GM10248 (cell line): ENCODE results near the gene FUT9.

Experiments used
- CTCF ChIA-PET: fragments of 300-600 bp; sonication (Branson Sonifier 250); formaldehyde crosslinking; extraction: SDS; loops from one replicate; lab custom pipeline; 2021; ENCODE audit warnings: antibody characterized with exemption; lab: Yijun Ruan, JAX
- POLR2A ChIA-PET: fragments of 350-650 bp; sonication (Branson Sonifier 250); formaldehyde crosslinking; extraction: SDS; loops from one replicate; lab custom pipeline; 2020; ENCODE audit warnings: antibody characterized with exemption; lab: Yijun Ruan, JAX
- DNase-seq: peaks from one replicate; pipeline ENCODE4 v3.0.0; 2012; ENCODE audit errors: extremely low spot score
- TF ChIP-seq, protein P1 (sequence below): IDR thresholded peaks from 2 replicates; pipeline ENCODE4 v1.5.1; 2012; ENCODE audit warnings: mild to moderate bottlenecking, low read depth; ENCODE audit errors: extremely low read depth, missing control alignments, control extremely low read depth

Gene FUT9

DNA sequence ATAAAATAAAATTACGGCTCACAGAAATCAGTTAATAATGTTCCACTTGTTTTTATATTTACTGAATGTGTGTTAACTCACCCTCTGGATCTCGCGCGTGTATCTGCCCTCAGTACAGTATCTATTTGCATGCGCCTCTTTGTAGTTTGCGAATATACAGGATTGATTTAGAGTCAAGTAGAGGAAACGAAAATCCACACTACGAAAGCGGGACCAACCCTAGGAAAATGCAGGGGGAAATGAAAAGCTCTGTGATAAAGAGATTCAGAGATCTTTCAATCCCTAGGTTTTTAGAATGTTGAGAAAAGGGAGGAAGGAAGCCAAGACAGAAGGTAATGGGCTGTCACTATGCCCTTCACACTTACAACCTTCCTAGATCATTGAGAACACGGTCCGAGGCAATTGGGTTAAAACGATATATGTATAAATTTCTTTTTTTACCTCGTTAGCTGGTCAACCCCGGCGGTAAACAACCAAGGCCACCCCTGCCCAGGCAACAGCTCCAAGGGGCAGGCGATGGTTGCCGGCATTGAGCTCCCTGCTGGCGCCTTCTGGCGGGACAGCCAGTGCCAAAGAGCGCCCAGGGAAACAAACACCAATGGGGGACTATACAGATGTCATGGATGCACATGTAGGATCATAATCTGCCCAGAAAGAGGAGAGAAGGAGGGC is 792 bp upstream of the FUT9 start:
- DNase-seq: no peak
- TF ChIP-seq, protein P1, sequence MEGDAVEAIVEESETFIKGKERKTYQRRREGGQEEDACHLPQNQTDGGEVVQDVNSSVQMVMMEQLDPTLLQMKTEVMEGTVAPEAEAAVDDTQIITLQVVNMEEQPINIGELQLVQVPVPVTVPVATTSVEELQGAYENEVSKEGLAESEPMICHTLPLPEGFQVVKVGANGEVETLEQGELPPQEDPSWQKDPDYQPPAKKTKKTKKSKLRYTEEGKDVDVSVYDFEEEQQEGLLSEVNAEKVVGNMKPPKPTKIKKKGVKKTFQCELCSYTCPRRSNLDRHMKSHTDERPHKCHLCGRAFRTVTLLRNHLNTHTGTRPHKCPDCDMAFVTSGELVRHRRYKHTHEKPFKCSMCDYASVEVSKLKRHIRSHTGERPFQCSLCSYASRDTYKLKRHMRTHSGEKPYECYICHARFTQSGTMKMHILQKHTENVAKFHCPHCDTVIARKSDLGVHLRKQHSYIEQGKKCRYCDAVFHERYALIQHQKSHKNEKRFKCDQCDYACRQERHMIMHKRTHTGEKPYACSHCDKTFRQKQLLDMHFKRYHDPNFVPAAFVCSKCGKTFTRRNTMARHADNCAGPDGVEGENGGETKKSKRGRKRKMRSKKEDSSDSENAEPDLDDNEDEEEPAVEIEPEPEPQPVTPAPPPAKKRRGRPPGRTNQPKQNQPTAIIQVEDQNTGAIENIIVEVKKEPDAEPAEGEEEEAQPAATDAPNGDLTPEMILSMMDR: no peak
- POLR2A ChIA-PET: no interaction called here
- CTCF ChIA-PET: no interaction called here

DNA sequence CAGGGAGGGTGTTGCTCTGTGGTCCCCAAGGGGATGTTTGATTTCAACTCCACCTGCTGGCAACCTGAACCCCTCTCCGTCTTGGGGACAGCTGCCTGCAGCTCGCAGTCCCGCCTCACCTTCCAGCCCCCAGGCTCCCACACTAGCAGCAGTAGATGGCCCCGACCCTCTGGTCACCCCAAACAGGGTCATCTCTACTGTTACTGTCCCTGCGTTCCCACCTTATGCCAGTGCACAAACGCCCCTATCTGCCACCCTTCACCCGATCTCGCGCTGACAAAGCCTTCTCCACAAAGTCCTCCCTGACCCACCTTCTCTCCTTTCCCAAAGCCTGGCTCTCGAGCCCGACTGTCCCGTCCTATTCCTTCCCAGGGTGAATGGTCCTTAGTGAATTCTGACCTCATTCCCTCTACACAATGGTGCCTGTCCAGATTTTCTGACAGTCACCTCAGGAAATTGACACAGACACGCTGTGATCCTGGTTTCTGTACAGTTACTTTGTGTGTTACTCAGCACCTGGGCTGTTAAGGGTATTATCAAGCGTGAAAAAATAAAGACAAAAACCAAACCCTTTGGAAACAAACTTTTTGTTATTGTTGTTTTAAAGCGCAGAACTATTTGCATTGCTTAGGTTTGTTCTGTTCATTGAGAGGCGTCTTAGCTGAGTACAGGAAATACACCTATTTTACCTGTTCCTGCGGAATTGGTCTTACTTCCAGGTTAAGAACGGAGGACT is 728 bp downstream of the FUT9 start:
- POLR2A ChIA-PET: no interaction called here
- CTCF ChIA-PET: interaction anchor here (1.6 kb wide), 1 partner anchor 9 kb away, joined by 4 read pairs; no protein-coding TSS in a partner anchor
- no peak for DNase-seq

DNA sequence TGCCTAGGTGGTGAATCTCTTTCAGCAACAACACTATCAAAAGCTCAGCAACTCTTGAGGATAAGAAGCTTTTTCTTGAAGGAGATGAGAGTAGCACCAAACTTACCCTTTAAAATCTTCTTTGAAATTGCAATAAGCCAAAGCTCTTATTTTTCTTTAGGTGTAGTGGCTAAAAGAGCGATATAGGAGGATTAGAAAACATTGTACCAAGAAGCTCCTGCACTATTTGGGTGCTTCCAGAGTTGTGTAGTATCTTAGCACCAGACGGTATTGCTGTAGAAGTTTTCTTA is 1.2 kb downstream of the FUT9 start:
- TF ChIP-seq, protein P1: no peak
- POLR2A ChIA-PET: no interaction called here
- no peak for DNase-seq
- CTCF ChIA-PET: interaction anchor here (1.6 kb wide), 1 partner anchor 10 kb away, joined by 4 read pairs; no protein-coding TSS in a partner anchor

More for the DNA sequence above, 728 bp downstream of the FUT9 start:
- TF ChIP-seq, protein P1: no peak

DNA sequence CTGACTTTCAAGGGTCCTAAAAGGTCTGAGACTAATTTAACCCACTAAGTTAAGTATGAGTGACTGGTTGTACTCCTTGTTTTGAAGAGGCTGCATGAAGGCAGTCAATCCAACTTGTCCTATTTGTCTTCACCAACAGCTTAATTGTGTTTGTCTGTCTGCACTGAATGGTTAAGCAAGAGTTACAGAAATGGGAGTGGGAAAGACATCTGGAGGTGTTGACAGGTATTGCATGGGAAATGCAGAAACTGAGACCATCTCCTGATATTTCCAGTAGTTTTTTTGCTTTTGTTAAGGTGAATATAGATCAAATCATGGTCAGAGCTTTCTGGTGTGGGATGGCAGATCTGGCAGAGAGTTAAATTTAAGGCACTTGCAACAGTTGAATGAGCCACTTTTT is 6.5 kb downstream of the FUT9 start:
- CTCF ChIA-PET: interaction anchor here (0.8 to 1.5 kb wide), 4 partner anchors 9 to 17 kb away, joined by 3 to 6 read pairs (median 4); no protein-coding TSS in a partner anchor
- DNase-seq: no peak
- POLR2A ChIA-PET: no interaction called here
- TF ChIP-seq, protein P1: no peak

DNA sequence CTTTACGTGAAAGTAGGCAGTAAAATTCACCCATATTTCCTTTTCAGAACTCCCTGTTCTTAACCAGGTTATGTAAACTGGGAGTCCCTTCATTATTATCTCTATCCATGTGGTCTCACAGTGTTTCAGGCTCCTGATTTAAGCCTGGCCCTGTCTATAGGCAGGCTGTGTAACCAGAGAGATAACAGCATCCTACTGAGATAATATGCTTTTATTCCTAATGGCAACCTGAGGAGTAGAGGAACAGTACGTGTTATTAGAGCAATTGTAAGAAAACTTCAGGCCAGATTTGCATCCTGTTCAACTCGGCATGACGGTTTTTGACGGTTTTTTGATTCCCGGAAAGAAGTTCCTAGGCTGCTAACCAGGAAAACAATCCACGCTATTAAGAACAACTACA is 16.9 kb downstream of the FUT9 start:
- ChIA-PET CTCF (interaction anchor here (0.8 to 1.0 kb wide), 2 partner anchors 11 to 12 kb away, joined by 3 read pairs; no protein-coding TSS in a partner anchor), POLR2A (no interaction called here)
- TF ChIP-seq, protein P1: no peak
- DNase-seq: no peak

DNA sequence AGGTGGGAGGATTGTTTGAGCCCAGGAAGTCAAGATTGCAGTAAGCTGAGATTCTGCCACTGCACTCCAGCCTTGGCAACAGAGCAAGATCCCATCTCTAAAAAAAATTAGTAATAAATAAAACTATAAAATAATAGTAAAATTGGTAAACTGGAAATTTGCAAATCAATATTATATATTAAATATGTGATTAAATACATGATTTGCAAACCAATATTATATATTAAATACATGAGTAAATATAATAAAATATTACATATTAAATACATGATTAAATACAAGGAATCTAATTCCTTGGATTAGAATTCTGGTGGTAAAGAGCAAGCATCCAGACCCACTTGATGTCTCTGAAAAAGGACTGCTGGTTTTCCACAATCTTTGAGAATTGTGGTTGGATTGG is 35.8 kb downstream of the FUT9 start:
- no peak for DNase-seq
- POLR2A ChIA-PET: no interaction called here
- TF ChIP-seq, protein P1: no peak
- CTCF ChIA-PET: no interaction called here
